ENCODE results near the gene PFDN1.

The PFDN1 gene

GRCh38 chr5:140317859-140318258 is 15.0 kb upstream of the PFDN1 start:
- Mint-ChIP-seq H3K27ac (no peak overlapping the region), H3K9me3 (no peaks in the 10 kb centered on the region), H3K36me3 (no peaks in the 10 kb centered on the region), H3K4me3 (no peak overlapping the region), H3K4me1 (no peaks in the 10 kb centered on the region)
- ATAC-seq (no peak), DNase-seq (ENCODE audit: low spot score in 2 of 2) (no peak)

DNA sequence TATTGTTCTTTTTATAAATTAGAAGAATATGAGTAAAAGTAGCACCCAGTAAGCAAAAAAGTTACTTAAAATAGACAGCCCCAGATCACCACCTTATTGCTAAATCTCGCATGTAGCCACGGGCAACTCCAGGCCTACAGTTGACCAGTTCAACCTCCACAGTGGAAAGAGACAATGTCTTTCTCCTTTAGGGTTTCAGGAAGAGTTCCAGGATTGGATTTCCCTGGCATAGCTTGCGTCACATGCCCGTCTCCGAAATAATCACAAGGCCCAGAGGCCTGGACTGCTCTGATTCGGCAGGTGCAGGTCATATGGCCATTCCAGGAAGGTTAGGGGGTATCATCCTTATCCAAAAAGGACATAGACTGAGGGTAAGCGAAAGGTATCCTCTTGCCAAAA is 9.9 kb upstream of the PFDN1 start:
- no peak for ATAC-seq
- no peak overlapping the region for H3K27ac Mint-ChIP-seq
- H3K9me3 Mint-ChIP-seq, result no peaks in the 10 kb centered on the region
- DNase-seq (ENCODE audit: low spot score in 2 of 2), result no peak
- H3K4me1 Mint-ChIP-seq, result peaks cover 8% of the 10 kb centered on the region
- no peak overlapping the region for H3K4me3 Mint-ChIP-seq
- H3K36me3 Mint-ChIP-seq, result no peaks in the 10 kb centered on the region

- no peaks in the 10 kb centered on the region for H3K9me3 Mint-ChIP-seq
- no peak overlapping the region for H3K27ac Mint-ChIP-seq
- H3K4me3 Mint-ChIP-seq, result no peak overlapping the region
- peaks cover 8% of the 10 kb centered on the region for H3K4me1 Mint-ChIP-seq
- ATAC-seq, result no peak
- no peaks in the 10 kb centered on the region for H3K36me3 Mint-ChIP-seq
- no peak for DNase-seq (ENCODE audit: low spot score in 2 of 2)
Observed at GRCh38 chr5:140312067-140312790, 9.3 kb upstream of the PFDN1 start.

DNA sequence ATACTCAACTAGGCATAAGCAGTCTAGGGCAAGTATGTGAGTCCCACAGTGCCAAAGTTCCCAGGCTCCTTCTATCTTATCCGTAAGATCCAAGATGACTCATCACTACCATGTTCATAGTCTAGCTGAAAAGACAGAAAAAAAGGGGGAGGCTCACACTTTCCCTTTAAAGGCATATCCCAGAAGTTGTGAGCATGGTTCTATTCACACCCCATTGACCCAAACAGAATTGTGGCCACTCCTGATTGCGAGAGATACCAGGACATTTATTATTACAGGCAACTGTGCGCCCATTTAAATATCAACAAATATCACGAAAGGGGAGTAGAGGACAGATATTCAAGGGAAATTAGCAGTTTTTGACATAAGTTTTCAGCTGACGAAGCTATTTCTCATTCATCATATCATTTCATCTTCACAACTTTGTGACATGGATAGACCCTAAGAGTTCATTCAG is 8.1 kb upstream of the PFDN1 start:
- H3K4me3 Mint-ChIP-seq, result no peak overlapping the region
- DNase-seq (ENCODE audit: low spot score in 2 of 2) (no peak), ATAC-seq (no peak)
- no peaks in the 10 kb centered on the region for H3K9me3 Mint-ChIP-seq
- no peak overlapping the region for H3K27ac Mint-ChIP-seq
- H3K36me3 Mint-ChIP-seq, result no peaks in the 10 kb centered on the region
- H3K4me1 Mint-ChIP-seq, result peaks cover 8% of the 10 kb centered on the region

- Mint-ChIP-seq H3K27ac (no peak overlapping the region), H3K36me3 (no peaks in the 10 kb centered on the region), H3K4me3 (no peak overlapping the region), H3K4me1 (peaks cover 8% of the 10 kb centered on the region), H3K9me3 (no peaks in the 10 kb centered on the region)
- DNase-seq (ENCODE audit: low spot score in 2 of 2) (no peak), ATAC-seq (no peak)
Observed at GRCh38 chr5:140310434-140310833, 7.5 kb upstream of the PFDN1 start.

- Mint-ChIP-seq H3K4me3 (no peak overlapping the region), H3K9me3 (no peaks in the 10 kb centered on the region), H3K27ac (no peak overlapping the region), H3K4me1 (peaks cover 8% of the 10 kb centered on the region), H3K36me3 (no peaks in the 10 kb centered on the region)
- no peak for ATAC-seq
- DNase-seq (ENCODE audit: low spot score in 2 of 2), result no peak
Observed at GRCh38 chr5:140309706-140310249, 6.9 kb upstream of the PFDN1 start.

DNA sequence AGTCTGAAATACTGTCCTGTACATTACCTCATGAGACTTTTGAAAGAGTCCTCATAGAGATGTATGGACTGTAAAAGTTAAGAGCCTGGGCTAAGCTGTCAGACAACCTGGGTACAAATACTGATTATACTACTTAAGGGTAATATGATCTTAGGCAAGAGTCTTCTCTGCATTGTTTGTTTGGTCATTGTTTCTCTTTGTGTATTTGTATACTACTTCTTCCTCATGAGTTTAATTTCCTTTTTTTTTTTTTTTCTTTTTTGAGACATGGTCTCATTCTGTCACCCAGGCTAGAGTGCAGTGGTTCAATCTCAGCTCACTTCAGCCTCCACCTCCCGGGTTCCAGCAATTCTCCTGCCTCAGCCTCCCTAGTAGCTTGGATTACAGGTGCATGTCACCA is 2.6 kb upstream of the PFDN1 start:
- DNase-seq (ENCODE audit: low spot score in 2 of 2) (no peak), ATAC-seq (no peak)
- Mint-ChIP-seq H3K4me1 (peaks cover under 1% of the 10 kb centered on the region), H3K4me3 (no peak overlapping the region), H3K27ac (no peak overlapping the region), H3K36me3 (peaks cover 10% of the 10 kb centered on the region), H3K9me3 (no peaks in the 10 kb centered on the region)

DNA sequence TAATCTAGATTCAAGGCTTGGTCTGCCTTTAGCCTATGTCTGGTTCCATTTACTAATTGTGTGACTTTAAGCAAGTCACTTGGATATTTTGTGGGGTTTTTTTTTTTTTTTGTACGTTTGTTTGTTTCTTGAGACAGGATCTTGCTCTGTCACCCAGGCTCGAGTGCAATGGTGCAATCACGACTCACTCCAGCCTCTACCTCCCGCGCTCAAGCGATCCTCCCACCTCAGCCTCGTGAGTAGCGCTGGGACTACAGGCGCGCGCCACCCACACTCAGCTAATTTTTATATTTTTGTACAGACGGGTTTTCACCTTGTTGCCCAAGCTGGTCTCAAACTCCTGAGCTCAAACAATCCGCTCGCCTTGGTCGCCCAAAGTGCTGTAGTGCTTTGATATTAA is 1.1 kb upstream of the PFDN1 start:
- DNase-seq (ENCODE audit: low spot score in 2 of 2) (no peak), ATAC-seq (no peak)
- H3K9me3 Mint-ChIP-seq, result no peaks in the 10 kb centered on the region
- H3K36me3 Mint-ChIP-seq, result peaks cover 25% of the 10 kb centered on the region
- peak overlapping the region; percentile 96 for H3K4me3 Mint-ChIP-seq
- H3K27ac Mint-ChIP-seq, result no peak overlapping the region
- peaks cover 6% of the 10 kb centered on the region for H3K4me1 Mint-ChIP-seq

DNA sequence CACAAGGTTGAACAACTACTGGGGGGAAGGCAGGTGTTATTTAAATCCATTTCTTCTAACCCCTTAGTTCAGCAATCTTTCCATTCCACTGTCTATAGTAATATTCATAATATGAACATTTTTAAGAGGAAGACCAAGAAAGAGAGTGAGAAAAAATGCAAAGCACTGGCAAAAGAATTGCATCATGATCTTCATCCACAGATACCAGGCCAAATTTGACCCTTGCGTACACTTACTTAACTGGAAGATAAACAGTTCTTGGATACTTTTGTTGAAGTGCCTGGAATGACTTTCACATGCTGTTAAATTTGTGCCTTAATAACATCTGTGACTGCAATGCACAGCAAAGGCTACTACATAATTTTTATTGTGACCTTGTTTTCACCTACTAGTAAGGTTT is 1.8 kb downstream of the PFDN1 start:
- peaks cover 12% of the 10 kb centered on the region for H3K4me1 Mint-ChIP-seq
- no peak for DNase-seq (ENCODE audit: low spot score in 2 of 2)

GRCh38 chr5:140299056-140299455 is 3.8 kb downstream of the PFDN1 start:
- ATAC-seq (no peak), DNase-seq (ENCODE audit: low spot score in 2 of 2) (no peak)
- H3K27ac Mint-ChIP-seq, result no peak overlapping the region
- H3K4me1 Mint-ChIP-seq, result peaks cover 17% of the 10 kb centered on the region
- H3K9me3 Mint-ChIP-seq, result no peaks in the 10 kb centered on the region
- H3K4me3 Mint-ChIP-seq, result no peak overlapping the region
- H3K36me3 Mint-ChIP-seq, result peaks cover 55% of the 10 kb centered on the region

More for the DNA sequence above, 1.8 kb downstream of the PFDN1 start:
- H3K27ac Mint-ChIP-seq, result no peak overlapping the region
- H3K4me3 Mint-ChIP-seq, result no peak overlapping the region
- H3K9me3 Mint-ChIP-seq, result no peaks in the 10 kb centered on the region
- no peak for ATAC-seq
- H3K36me3 Mint-ChIP-seq, result peaks cover 49% of the 10 kb centered on the region

GRCh38 chr5:140298183-140298601 is 4.7 kb downstream of the PFDN1 start:
- peak; percentile 62 for ATAC-seq
- Mint-ChIP-seq H3K27ac (no peak overlapping the region), H3K4me3 (no peak overlapping the region), H3K4me1 (peaks cover 17% of the 10 kb centered on the region), H3K36me3 (peaks cover 53% of the 10 kb centered on the region), H3K9me3 (no peaks in the 10 kb centered on the region)
- no peak for DNase-seq (ENCODE audit: low spot score in 2 of 2)

DNA sequence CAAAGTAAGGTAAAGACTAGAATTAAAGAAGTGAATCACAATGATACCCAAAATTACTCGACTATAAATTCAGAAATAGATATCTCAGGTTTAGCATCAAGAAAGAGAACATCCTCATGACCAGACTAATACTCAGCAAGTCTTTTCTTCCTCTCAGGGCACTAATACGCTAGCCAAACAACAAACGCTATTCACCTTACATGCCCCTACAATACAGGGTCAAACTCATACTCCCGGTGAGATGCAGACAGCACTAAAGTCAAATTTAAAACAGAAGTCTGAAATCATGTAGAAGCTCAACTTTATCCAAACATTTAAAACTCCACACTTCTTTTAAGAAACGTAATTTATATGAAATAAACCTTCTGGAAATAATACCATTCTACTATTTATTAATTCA is 5.6 kb downstream of the PFDN1 start:
- no peak for ATAC-seq
- Mint-ChIP-seq H3K4me3 (no peak overlapping the region), H3K27ac (no peak overlapping the region), H3K4me1 (peaks cover 17% of the 10 kb centered on the region), H3K36me3 (peaks cover 46% of the 10 kb centered on the region), H3K9me3 (no peaks in the 10 kb centered on the region)
- no peak for DNase-seq (ENCODE audit: low spot score in 2 of 2)

- H3K27ac Mint-ChIP-seq, result no peak overlapping the region
- H3K9me3 Mint-ChIP-seq, result no peaks in the 10 kb centered on the region
- ATAC-seq (no peak), DNase-seq (ENCODE audit: low spot score in 2 of 2) (no peak)
- no peak overlapping the region for H3K4me3 Mint-ChIP-seq
- H3K36me3 Mint-ChIP-seq, result peaks cover 50% of the 10 kb centered on the region
- H3K4me1 Mint-ChIP-seq, result peaks cover 22% of the 10 kb centered on the region
Observed at GRCh38 chr5:140296289-140296688, 6.6 kb downstream of the PFDN1 start.

DNA sequence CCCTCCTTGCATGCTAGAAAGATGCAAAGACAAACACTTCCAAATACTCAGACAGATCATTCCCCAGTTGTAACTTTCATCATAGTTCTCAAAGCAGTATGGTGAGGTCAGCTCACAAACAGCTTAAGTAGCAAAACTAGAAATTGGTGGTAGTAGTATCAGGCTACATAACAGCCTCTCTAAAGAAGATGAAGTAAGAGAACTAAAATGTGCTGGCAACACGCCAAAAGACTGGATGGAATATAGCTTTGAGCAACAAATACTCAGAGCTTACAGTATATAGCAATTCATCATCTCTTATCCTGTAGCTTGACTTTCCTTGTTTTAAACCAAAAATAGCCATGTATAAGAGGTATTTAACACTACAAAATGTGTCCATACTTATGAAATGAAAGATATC is 7.5 kb downstream of the PFDN1 start:
- no peak overlapping the region for H3K27ac Mint-ChIP-seq
- peaks cover 48% of the 10 kb centered on the region for H3K36me3 Mint-ChIP-seq
- H3K4me1 Mint-ChIP-seq, result peaks cover 30% of the 10 kb centered on the region

DNA sequence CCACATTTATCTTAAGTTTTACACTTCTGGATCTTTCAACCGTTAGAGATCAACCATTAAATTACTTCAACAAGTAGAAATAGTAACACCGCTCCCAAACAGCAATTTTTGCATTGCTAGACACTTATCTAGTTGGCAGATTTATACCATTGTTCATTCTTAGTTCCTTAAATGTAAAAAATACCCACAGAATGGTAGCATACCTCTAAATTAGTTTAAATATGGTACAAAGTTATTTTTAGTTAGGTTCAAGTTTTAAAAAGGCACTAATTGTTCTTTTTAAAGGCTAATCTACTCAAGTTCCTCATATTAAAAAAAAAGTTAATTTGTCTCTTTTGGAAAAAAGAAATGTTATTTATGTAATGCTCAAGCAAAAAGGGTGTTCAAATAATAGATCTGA is 8.1 kb downstream of the PFDN1 start:
- no peak for ATAC-seq
- no peaks in the 10 kb centered on the region for H3K9me3 Mint-ChIP-seq
- no peak for DNase-seq (ENCODE audit: low spot score in 2 of 2)
- peaks cover 28% of the 10 kb centered on the region for H3K4me1 Mint-ChIP-seq
- H3K36me3 Mint-ChIP-seq, result peaks cover 41% of the 10 kb centered on the region
- no peak overlapping the region for H3K4me3 Mint-ChIP-seq
- H3K27ac Mint-ChIP-seq, result no peak overlapping the region

More for the DNA sequence above, 7.5 kb downstream of the PFDN1 start:
- DNase-seq (ENCODE audit: low spot score in 2 of 2), result no peak
- Mint-ChIP-seq H3K9me3 (no peaks in the 10 kb centered on the region), H3K4me3 (no peak overlapping the region)
- ATAC-seq, result peak; percentile 43

DNA sequence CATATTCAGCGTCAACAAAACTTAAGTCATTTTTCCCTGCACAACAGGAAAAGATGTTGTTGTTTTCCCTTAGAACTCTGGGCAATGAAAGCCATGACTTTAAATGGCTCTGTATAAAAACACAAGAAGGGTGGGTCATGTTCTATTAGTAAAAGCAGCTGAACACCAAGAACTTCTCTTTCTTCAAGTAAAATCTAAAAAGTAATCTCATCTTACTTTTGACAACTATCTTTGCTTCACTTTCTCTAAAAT is 9.1 kb downstream of the PFDN1 start:
- no peak overlapping the region for H3K27ac Mint-ChIP-seq
- no peak overlapping the region for H3K4me3 Mint-ChIP-seq
- H3K4me1 Mint-ChIP-seq, result peaks cover 34% of the 10 kb centered on the region
- no peaks in the 10 kb centered on the region for H3K9me3 Mint-ChIP-seq
- DNase-seq (ENCODE audit: low spot score in 2 of 2), result no peak
- no peak for ATAC-seq
- peaks cover 31% of the 10 kb centered on the region for H3K36me3 Mint-ChIP-seq

All from stimulated activated effector memory CD8-positive, alpha-beta T cell treated with anti-CD3 and anti-CD28 coated beads, Interleukin-12 subunit alpha, Interleukin-12 subunit beta, amount 100 ng/mL, for 72 hours (primary cell).